ENCODE measurements around the gene B4GALT3. TPM values are rescaled to one million over a fixed set of nuclear protein-coding genes. Genes with fewer than 3 reads are reported as not detected.

The B4GALT3 gene
- total and polyA plus RNA-seq, 12 donors: 11.5 to 28.9 (median 19.6) TPM

GRCh38 chr1:161222175-161223019, 45.1 kb upstream of the B4GALT3 start:
- H3K27ac ChIP-seq: no peak overlapping the region

DNA sequence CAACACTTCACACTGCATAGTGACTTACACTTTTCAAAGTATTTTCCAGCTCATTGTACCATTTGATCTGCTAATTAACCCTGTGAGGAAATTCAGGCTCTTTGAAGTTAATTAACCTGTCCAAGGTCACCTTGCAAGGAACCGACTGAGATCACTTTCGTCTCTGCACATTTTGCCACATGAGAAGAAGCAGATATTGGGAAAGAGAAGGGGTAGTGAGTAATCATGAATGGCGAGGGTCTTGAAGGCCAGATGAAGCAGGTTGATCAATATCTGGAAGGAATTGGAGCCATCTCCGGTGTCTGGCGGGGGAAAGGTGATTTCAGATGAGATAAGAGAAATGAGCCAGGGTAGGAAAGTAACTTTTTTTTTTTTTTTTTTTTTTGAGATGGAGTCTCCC, 42.7 kb upstream of the B4GALT3 start:
- ATAC-seq: no peak
- Histone ChIP-seq H3K9me3 (no peaks in the 10 kb centered on the region), H3K4me3 (no peak overlapping the region), H3K27me3 (no peaks in the 10 kb centered on the region), H3K27ac (no peak overlapping the region), H3K4me1 (peaks cover 0 to 33% (median 4%) of the 10 kb centered on the region in 9 donors), H3K36me3 (peaks cover 0 to 29% (median 0%) of the 10 kb centered on the region in 9 donors)
- no peak for TF ChIP-seq CTCF (IDR thresholded peaks at IDR 0.05)
- no peak for DNase-seq
- WGBS, 2 donors: 88% methylated on average over 5 of the region's 5 CpGs
- intact Hi-C loops (cut with DNase I): loop anchor here in 1 of 10 donors (10.0 kb wide), 1 partner anchor 165 kb away; no protein-coding TSS in a partner anchor

More at GRCh38 chr1:161222175-161223019, 45.1 kb upstream of the B4GALT3 start:
- intact Hi-C loops (cut with DNase I): loop anchor here in 2 of 10 donors (2.0 to 10.0 kb wide), 2 partner anchors 44 to 162 kb away; no protein-coding TSS in a partner anchor
- H3K9me3 ChIP-seq: no peaks in the 10 kb centered on the region
- peaks cover 6 to 34% (median 19%) of the 10 kb centered on the region in 9 donors for H3K4me1 ChIP-seq
- H3K27me3 ChIP-seq: no peaks in the 10 kb centered on the region
- ATAC-seq: no peak
- H3K36me3 ChIP-seq: peaks cover 0 to 22% (median 0%) of the 10 kb centered on the region in 9 donors
- DNase-seq: no peak
- 74 to 79% methylated on average over 6 of the region's 6 CpGs for WGBS, 2 donors
- H3K4me3 ChIP-seq: no peak overlapping the region
- TF ChIP-seq CTCF (IDR thresholded peaks at IDR 0.05): no peak

- no peak overlapping the region for H3K4me3 ChIP-seq
- DNase-seq (no peak), ATAC-seq (no peak)
- peaks cover 0 to 36% (median 5%) of the 10 kb centered on the region in 9 donors for H3K36me3 ChIP-seq
- WGBS, 2 donors: 90 to 92% methylated on average over 5 of the region's 5 CpGs
- peaks cover 0 to 37% (median 4%) of the 10 kb centered on the region in 9 donors for H3K4me1 ChIP-seq
- H3K27ac ChIP-seq: no peak overlapping the region
- TF ChIP-seq CTCF (IDR thresholded peaks at IDR 0.05): no peak
- no peaks in the 10 kb centered on the region for H3K27me3 ChIP-seq
- intact Hi-C loops (cut with DNase I): no loop called here
- H3K9me3 ChIP-seq: no peaks in the 10 kb centered on the region
Measured at GRCh38 chr1:161219078-161219892, 42.0 kb upstream of the B4GALT3 start.

Measured in heart right ventricle (tissue), 16 donors.